B cell (primary cell): ENCODE results near the gene LMLN. TPM values are rescaled to one million over a fixed set of nuclear protein-coding genes. Genes with fewer than 3 reads are reported as not detected.

Source experiments
- ATAC-seq: fragments of 200-7000 bp; cut with Tn5 transposase; one replicate; pipeline ENCODE4 v1.10.0; 2021; ENCODE audit warnings: low read depth, mild to moderate bottlenecking, moderate number of reproducible peaks, moderate library complexity
- CTCF ChIA-PET: fragments of 350-600 bp; sonication (Branson Sonifier 250); formaldehyde crosslinking; loops from one replicate; lab custom pipeline; 2021; ENCODE audit warnings: antibody characterized with exemption, inconsistent platforms; lab: Charles Lee
- POLR2A ChIA-PET: fragments of 350-600 bp; sonication (Branson Sonifier 250); formaldehyde crosslinking; loops from one replicate; lab custom pipeline; 2021; ENCODE audit warnings: antibody characterized with exemption; lab: Charles Lee
- DNase-seq: peaks from one replicate; pipeline ENCODE4 v3.0.0; 2013
- H2AFZ ChIP-seq: 2 replicates; pipeline ENCODE4 v1.6.1; 2012; ENCODE audit warnings: mild to moderate bottlenecking, low read depth, low read length; ENCODE audit not compliant: insufficient read depth, poor library complexity, severe bottlenecking
- H3K27ac ChIP-seq, 2 donors: 1 replicate in 1 of 2; 2 replicates in 1 of 2; pipeline ENCODE4 v1.5.1; 2012 to 2013; ENCODE audit warnings: low read length in 2 of 2, mild to moderate bottlenecking in 2 of 2, moderate library complexity in 1 of 2
- H3K27me3 ChIP-seq, 4 experiments: fragments of 200-600 bp in 1 of 4; sonication (generic) in 1 of 4; replicated peaks in 1 of 4; 1 replicate in 2 of 4; 2 replicates in 2 of 4; pipeline versions ENCODE4 v1.6.1 to v1.7.0; 2013 to 2016; ENCODE audit warnings: low read length in 3 of 4, mild to moderate bottlenecking in 2 of 4, mixed read lengths in 1 of 4, moderate library complexity in 1 of 4; ENCODE audit not compliant: insufficient read depth in 4 of 4, control insufficient read depth in 3 of 4; ENCODE audit errors: control extremely low read depth in 1 of 4
- H3K36me3 ChIP-seq, 2 experiments: replicated peaks in 1 of 2; 1 replicate in 1 of 2; 2 replicates in 1 of 2; pipeline versions ENCODE4 v1.6.1 to v1.7.1; 2013; ENCODE audit warnings: low read length in 1 of 2; ENCODE audit not compliant: insufficient read depth in 2 of 2, control insufficient read depth in 1 of 2; ENCODE audit errors: control extremely low read depth in 1 of 2, extremely low read depth in 1 of 2
- H3K4me1 ChIP-seq, 2 donors: fragments of 200-600 bp in 1 of 2; sonication (generic) in 1 of 2; 1 replicate in 1 of 2; 2 replicates in 1 of 2; pipeline versions ENCODE4 v1.5.1 to v1.6.1; 2013 to 2017; ENCODE audit warnings: low read length in 2 of 2; ENCODE audit not compliant: control insufficient read depth in 2 of 2, insufficient read depth in 2 of 2
- H3K4me2 ChIP-seq: replicated peaks from 2 replicates; pipeline ENCODE3; 2012; ENCODE audit warnings: mild to moderate bottlenecking, low read depth, low read length; ENCODE audit not compliant: poor library complexity, severe bottlenecking
- H3K4me3 ChIP-seq, 5 experiments: fragments of 200-600 bp in 1 of 5; sonication (generic) in 1 of 5; 1 replicate in 3 of 5; 2 replicates in 2 of 5; pipeline versions ENCODE4 v1.5.1 to v1.7.0; 2011 to 2016; ENCODE audit warnings: low read length in 4 of 5, mild to moderate bottlenecking in 4 of 5, low read depth in 2 of 5, control low read depth in 1 of 5, moderate library complexity in 1 of 5; ENCODE audit not compliant: insufficient read depth in 1 of 5; ENCODE audit errors: control extremely low read depth in 1 of 5, extremely low read depth in 1 of 5
- H3K79me2 ChIP-seq: fragments of 200-600 bp; sonication (generic); one replicate; pipeline ENCODE4 v1.6.0; 2016; ENCODE audit warnings: low read length; ENCODE audit not compliant: control insufficient read depth, insufficient read depth
- H3K9ac ChIP-seq: fragments of 200-600 bp; sonication (generic); 2 replicates; pipeline ENCODE4 v1.6.1; 2017; ENCODE audit warnings: mild to moderate bottlenecking, low read length, moderate library complexity
- H3K9me3 ChIP-seq, 3 donors: one replicate each; pipeline versions ENCODE4 v1.6.1 to v1.7.1; 2013; ENCODE audit warnings: low read length in 2 of 3; ENCODE audit not compliant: control insufficient read depth in 2 of 3, insufficient read depth in 1 of 3; ENCODE audit errors: control extremely low read depth in 1 of 3
- H4K20me1 ChIP-seq: 2 replicates; pipeline ENCODE4 v1.6.0; 2012; ENCODE audit warnings: mild to moderate bottlenecking, low read length; ENCODE audit not compliant: insufficient read depth, control insufficient read depth, poor library complexity, severe bottlenecking
- H3K27ac Mint-ChIP-seq: one replicate; pipeline ENCODE4 v1.8.0; 2021; ENCODE audit warnings: mixed read lengths
- H3K27me3 Mint-ChIP-seq: one replicate; pipeline ENCODE4 v1.8.0; 2021; ENCODE audit warnings: mixed read lengths
- H3K4me1 Mint-ChIP-seq: one replicate; pipeline ENCODE4 v1.8.0; 2021; ENCODE audit warnings: mixed read lengths
- H3K4me3 Mint-ChIP-seq: one replicate; pipeline ENCODE4 v1.8.0; 2021; ENCODE audit warnings: mixed read lengths
- H3K9me3 Mint-ChIP-seq: one replicate; pipeline ENCODE4 v1.8.0; 2022; ENCODE audit warnings: mixed read lengths; ENCODE audit not compliant: insufficient read depth
- EZH2 ChIP-seq: IDR thresholded peaks from 2 replicates; pipeline ENCODE4 v1.6.1; 2012; ENCODE audit warnings: borderline replicate concordance, low read depth, mild to moderate bottlenecking, moderate library complexity, low read length; ENCODE audit not compliant: insufficient read depth, poor library complexity, severe bottlenecking
- WGBS: methylation state at CpG from one replicate; pipeline ENCODE4 v1.1.5; 2013; ENCODE audit warnings: missing lambda C conversion rate; ENCODE audit not compliant: insufficient coverage; 5-methylcytosine and 5-hydroxymethylcytosine counted together
- intact Hi-C: fragments of 100-400 bp; cut with micrococcal nuclease; formaldehyde crosslinking; loops from one replicate; pipeline ENCODE4 v1.10.0; 2022
- polyA plus RNA-seq: library from polyadenylated mRNA; depleted of rRNA; stranded (reverse); fragments of >200 nt; gene quantifications from 2 replicates; pipeline ENCODE4 v1.2.3, GENCODE V29; 2012
- total RNA-seq, 2 donors: library from RNA; stranded (reverse); fragments of 120-200 nt in 1 of 2; gene quantifications; 1 replicate in 1 of 2; 2 replicates in 1 of 2; pipeline versions ENCODE4 v1.2.3 to v1.2.4, GENCODE V29; 2013 to 2022
- TF ChIP-seq, protein P1 (sequence below): fragments of 200-600 bp; IDR thresholded peaks from one replicate; pipeline ENCODE4 v1.8.0; 2022; ENCODE audit warnings: antibody characterized with exemption, mild to moderate bottlenecking

LMLN gene
- total and polyA plus RNA-seq, 2 donors (not counting 1 experiment from before 2014, with no cell fraction given): 1.4 to 6.7 TPM

DNA sequence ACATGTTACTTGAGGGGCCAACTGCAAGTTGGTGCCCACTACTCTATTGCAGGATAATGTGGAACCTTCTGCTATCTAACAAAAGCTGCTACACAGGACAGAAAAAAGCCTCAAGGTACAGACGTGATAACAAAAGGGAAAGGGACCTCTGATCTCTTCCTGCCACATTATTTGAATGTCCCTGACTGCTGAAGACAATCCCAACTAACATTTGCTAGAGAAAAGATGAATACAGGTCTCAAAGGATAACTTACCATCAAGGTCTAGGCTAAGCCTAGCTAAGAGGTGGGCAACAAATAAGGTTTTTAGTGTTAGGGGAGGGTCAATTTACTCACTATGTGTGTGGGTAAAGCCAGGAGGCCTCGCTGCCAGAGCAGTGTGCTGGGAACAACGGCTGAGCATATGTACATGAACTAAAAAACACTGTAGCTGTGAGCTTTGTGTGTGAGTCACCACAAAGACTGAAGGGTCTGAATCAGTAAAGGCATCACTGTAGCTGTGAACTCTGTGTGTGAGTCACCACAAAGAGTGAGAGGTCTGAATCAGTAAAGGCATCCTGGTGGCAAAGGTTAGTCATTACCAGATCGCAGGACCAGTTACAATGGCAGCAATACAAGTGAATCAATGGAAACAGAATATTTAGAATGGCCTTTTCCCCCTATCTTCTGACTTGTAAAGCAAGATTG is 111.7 kb downstream of the LMLN start:
- DNase-seq (peak; percentile 31), ATAC-seq (peak; percentile 97)
- Histone ChIP-seq H3K4me1 (peaks cover 16 to 23% of the 10 kb centered on the region in 2 donors), H3K79me2 (no peaks in the 10 kb centered on the region), H3K4me2 (no peak overlapping the region), H2AFZ (no peak overlapping the region), H3K27me3 (peaks cover 0 to 9% (median 2%) of the 10 kb centered on the region in 4 experiments), H3K36me3 (no peaks in the 10 kb centered on the region), H3K9ac (peak overlapping the region; percentile 6), H4K20me1 (no peaks in the 10 kb centered on the region), H3K9me3 (no peaks in the 10 kb centered on the region), H3K4me3 (no peak overlapping the region), H3K27ac (no peak overlapping the region)
- CTCF ChIA-PET: interaction anchor here (1.0 to 3.8 kb wide), 3 partner anchors 8 to 21 kb away, joined by 3 to 29 read pairs (median 4); no protein-coding TSS in a partner anchor
- TF ChIP-seq EZH2: no peak
- TF ChIP-seq, protein P1, sequence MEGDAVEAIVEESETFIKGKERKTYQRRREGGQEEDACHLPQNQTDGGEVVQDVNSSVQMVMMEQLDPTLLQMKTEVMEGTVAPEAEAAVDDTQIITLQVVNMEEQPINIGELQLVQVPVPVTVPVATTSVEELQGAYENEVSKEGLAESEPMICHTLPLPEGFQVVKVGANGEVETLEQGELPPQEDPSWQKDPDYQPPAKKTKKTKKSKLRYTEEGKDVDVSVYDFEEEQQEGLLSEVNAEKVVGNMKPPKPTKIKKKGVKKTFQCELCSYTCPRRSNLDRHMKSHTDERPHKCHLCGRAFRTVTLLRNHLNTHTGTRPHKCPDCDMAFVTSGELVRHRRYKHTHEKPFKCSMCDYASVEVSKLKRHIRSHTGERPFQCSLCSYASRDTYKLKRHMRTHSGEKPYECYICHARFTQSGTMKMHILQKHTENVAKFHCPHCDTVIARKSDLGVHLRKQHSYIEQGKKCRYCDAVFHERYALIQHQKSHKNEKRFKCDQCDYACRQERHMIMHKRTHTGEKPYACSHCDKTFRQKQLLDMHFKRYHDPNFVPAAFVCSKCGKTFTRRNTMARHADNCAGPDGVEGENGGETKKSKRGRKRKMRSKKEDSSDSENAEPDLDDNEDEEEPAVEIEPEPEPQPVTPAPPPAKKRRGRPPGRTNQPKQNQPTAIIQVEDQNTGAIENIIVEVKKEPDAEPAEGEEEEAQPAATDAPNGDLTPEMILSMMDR: peak; percentile 25
- Mint-ChIP-seq H3K27ac (peak overlapping the region; percentile 43), H3K4me3 (peak overlapping the region; percentile 30), H3K27me3 (peaks cover 12% of the 10 kb centered on the region), H3K9me3 (no peaks in the 10 kb centered on the region), H3K4me1 (peaks cover 29% of the 10 kb centered on the region)
- intact Hi-C loops: no loop called here
- 78% methylated on average over 3 of the region's 4 CpGs for WGBS
- POLR2A ChIA-PET: no interaction called here

DNA sequence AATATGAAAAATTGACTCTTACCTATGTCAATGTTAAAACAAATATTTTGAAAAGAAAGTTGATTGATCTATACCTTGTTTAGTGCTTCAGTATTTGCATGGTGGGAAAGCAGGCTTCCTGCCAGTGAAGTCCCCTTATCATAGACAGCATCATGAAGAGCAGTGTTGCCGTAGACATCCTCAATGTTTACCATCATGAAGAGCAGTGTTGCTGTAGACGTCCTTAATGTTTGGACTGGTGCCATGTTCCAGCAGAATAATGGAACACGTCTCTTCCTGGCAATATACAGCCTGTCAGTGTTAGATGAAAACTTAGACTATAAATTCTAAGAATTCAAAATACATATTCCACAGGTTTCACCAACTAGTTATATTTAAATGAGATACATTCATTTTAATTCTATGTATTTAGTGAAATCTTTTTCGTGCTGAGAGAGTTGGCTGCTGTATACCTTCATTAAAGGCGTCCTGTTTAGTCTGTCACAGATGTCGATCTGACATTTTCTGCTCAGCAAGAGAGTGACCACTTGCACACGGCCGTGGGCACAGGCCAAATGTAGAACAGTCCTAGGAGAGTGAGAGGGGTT is 116.8 kb downstream of the LMLN start:
- no peak overlapping the region for H3K4me3 Mint-ChIP-seq
- no peak overlapping the region for H3K27ac ChIP-seq
- peaks cover 18 to 21% of the 10 kb centered on the region in 2 donors for H3K4me1 ChIP-seq
- H3K4me3 ChIP-seq: no peak overlapping the region
- H3K27me3 ChIP-seq: peaks cover 0 to 34% (median 16%) of the 10 kb centered on the region in 4 experiments
- DNase-seq (no peak), ATAC-seq (no peak)
- no peak overlapping the region for H2AFZ ChIP-seq
- no peak overlapping the region for H3K4me2 ChIP-seq
- TF ChIP-seq, protein P1: no peak
- TF ChIP-seq EZH2: no peak
- H4K20me1 ChIP-seq: no peaks in the 10 kb centered on the region
- peaks cover 21% of the 10 kb centered on the region for H3K27me3 Mint-ChIP-seq
- no peaks in the 10 kb centered on the region for H3K36me3 ChIP-seq
- WGBS: 78% methylated on average over 3 of the region's 8 CpGs
- H3K27ac Mint-ChIP-seq: no peak overlapping the region
- H3K79me2 ChIP-seq: no peaks in the 10 kb centered on the region
- ChIA-PET POLR2A (no interaction called here), CTCF (interaction anchor here (0.7 kb wide), 1 partner anchor 28 kb away, joined by 5 read pairs; no protein-coding TSS in a partner anchor)
- intact Hi-C loops: no loop called here
- no peaks in the 10 kb centered on the region for H3K9me3 Mint-ChIP-seq
- H3K4me1 Mint-ChIP-seq: peaks cover 18% of the 10 kb centered on the region
- H3K9me3 ChIP-seq: peaks cover 2 to 10% (median 2%) of the 10 kb centered on the region in 3 donors
- H3K9ac ChIP-seq: no peak overlapping the region
